Mesodermal cell (in vitro differentiated cells): ENCODE results near the gene FRAS1.
"Not testable (repeated sequence)": the region's sequence is repeated elsewhere in the genome, so short reads cannot be mapped to it uniquely, and the experiment has no call there.

ENCODE experiments used
- H3K27ac ChIP-seq: 2 replicates; pipeline ENCODE4 v1.7.0; 2013; ENCODE audit warnings: mild to moderate bottlenecking, low read depth, low read length, moderate library complexity; ENCODE audit not compliant: severe bottlenecking
- H3K36me3 ChIP-seq: 2 replicates; pipeline ENCODE4 v1.7.1; 2013; ENCODE audit warnings: mild to moderate bottlenecking, low read length, moderate library complexity; ENCODE audit not compliant: control insufficient read depth, insufficient read depth
- H3K4me1 ChIP-seq: one replicate; pipeline ENCODE4 v1.7.1; 2013; ENCODE audit warnings: mild to moderate bottlenecking, low read length; ENCODE audit not compliant: insufficient read depth, control insufficient read depth, poor library complexity, severe bottlenecking
- H3K4me3 ChIP-seq: 2 replicates; pipeline ENCODE4 v1.7.0; 2013; ENCODE audit warnings: low read length, control low read depth, mild to moderate bottlenecking; ENCODE audit not compliant: insufficient read depth, poor library complexity, severe bottlenecking; ENCODE audit errors: extremely low read depth
- H3K9me3 ChIP-seq: 2 replicates; pipeline ENCODE4 v1.7.1; 2013; ENCODE audit warnings: mild to moderate bottlenecking, low read length, moderate library complexity; ENCODE audit not compliant: control insufficient read depth
- WGBS, 2 experiments: methylation state at CpG; one replicate each; pipeline ENCODE4 v1.1.5; 2013; ENCODE audit warnings: missing lambda C conversion rate in 2 of 2; ENCODE audit not compliant: insufficient coverage in 2 of 2; 5-methylcytosine and 5-hydroxymethylcytosine counted together

Gene FRAS1

DNA sequence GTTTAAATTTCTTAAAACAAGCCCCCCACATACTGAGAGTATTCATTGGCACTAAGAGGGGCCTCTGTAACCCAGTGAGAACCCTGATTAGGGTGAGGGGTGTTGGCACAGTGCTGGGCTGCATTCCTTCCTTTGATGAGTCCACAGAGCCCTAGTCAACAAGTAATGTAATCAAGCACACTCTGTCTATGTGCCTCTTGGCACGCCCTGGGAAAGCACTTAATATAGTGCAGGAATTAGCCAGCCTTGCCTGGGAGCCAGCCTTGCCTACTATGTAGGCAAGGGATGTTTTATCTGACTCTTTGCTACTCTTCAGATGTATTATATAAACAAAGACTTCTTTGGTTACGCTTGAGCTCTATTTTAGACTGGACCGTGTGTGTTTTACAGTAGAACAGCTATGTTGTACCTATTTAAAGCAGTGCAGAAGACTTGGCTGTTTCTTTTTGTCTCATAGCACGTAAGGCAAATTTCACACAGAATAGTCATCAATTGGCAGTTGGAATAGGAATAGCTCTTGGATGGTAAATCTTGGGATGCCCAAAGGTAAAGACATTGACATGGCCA is 64.3 kb downstream of the FRAS1 start:
- 92 to 94% methylated on average over 2 of the region's 4 CpGs for WGBS, 2 experiments
- Histone ChIP-seq H3K36me3 (no peaks in the 10 kb centered on the region), H3K9me3 (no peaks in the 10 kb centered on the region), H3K4me3 (no peak overlapping the region), H3K4me1 (no peaks in the 10 kb centered on the region), H3K27ac (no peak overlapping the region)

DNA sequence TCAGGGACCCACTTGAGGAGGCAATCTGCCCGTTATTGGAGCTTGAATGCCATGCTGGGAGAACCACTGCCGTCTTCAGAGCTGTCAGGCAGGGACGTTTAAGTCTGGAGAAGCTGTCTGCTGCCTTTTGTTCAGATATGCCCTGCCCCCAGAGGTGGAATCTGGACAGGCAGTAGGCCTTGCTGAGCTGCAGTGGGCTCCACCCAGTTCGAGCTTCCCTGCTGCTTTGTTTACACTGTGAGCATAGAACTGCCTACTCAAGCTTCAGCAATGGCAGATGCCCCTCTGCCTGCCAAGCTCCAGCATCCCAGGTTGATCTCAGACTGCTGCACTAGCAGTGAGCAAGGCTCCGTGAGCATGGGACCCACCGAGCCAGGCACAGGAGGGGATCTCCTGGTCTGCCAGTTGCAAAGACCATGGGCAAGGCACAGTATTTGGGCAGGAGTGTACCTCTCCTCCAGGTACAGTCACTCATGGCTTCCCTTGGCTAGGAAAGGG is 68.8 kb downstream of the FRAS1 start:
- not testable (repeated sequence) for H3K36me3 ChIP-seq, H3K4me3 ChIP-seq, H3K27ac ChIP-seq, H3K9me3 ChIP-seq, H3K4me1 ChIP-seq
- 58 to 66% methylated on average over 6 of the region's 6 CpGs for WGBS, 2 experiments

DNA sequence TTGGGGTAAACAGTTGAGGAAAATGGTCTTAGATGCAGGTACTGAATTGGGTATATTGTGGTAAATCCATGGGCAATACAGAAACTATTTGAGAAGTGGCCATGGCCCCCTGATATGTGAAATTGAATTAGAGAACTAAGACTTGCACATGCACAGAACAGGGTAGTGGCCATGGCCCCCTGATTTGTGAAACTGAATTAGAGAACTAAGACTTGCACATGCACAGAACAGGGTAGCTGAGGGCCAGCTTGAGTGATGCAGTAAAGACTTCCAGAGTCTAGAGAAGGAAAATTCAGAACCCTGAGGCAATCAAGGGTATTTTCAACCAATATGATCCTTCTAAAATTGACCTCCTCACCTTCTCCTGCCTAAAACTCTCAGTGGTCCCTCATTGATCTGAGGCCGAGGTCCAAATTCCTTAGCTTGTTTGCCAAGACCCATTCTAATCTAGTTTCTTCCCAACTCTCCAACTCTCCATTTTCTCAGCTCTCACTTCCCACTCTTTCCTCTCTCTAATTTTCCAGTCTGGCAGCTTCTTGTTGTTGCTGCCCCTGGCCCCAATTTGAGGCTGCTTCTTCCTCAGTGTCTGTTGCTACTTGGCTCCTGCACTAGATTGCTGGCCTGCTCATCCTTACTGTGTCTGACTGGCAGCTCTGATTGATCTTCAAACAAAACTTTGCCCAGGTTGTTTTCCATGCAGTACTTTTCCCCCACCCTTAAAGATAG is 72.4 kb downstream of the FRAS1 start:
- WGBS, 2 experiments, result 84 to 91% methylated on average over 1 of the region's 1 CpG
- Histone ChIP-seq H3K27ac (no peak overlapping the region), H3K9me3 (no peaks in the 10 kb centered on the region), H3K4me1 (no peaks in the 10 kb centered on the region), H3K36me3 (peaks cover 4% of the 10 kb centered on the region), H3K4me3 (no peak overlapping the region)

DNA sequence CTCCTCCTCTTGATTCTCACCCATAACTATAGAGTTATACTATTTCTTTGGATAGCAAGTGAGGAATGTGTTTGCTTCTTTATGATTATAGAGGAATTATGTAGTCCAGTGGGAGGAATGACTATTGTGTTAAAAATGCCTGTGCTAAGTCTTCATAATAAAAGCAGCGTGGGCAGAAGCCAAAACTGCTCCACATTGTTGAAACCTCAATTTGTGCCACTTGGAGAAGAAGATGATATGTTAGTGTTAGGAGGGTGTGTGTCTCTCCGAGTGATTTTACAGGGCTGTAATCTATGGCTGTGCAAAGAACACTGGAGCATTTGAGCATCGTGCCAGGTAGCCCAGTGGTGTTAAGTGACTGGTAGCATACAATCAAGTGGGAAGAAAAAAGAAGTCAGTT is 74.3 kb downstream of the FRAS1 start:
- Histone ChIP-seq H3K27ac (no peak overlapping the region), H3K36me3 (peaks cover 4% of the 10 kb centered on the region), H3K4me3 (no peak overlapping the region), H3K4me1 (peaks cover 6% of the 10 kb centered on the region), H3K9me3 (no peaks in the 10 kb centered on the region)
- 87 to 89% methylated on average over 2 to 3 of the region's 3 CpGs for WGBS, 2 experiments

DNA sequence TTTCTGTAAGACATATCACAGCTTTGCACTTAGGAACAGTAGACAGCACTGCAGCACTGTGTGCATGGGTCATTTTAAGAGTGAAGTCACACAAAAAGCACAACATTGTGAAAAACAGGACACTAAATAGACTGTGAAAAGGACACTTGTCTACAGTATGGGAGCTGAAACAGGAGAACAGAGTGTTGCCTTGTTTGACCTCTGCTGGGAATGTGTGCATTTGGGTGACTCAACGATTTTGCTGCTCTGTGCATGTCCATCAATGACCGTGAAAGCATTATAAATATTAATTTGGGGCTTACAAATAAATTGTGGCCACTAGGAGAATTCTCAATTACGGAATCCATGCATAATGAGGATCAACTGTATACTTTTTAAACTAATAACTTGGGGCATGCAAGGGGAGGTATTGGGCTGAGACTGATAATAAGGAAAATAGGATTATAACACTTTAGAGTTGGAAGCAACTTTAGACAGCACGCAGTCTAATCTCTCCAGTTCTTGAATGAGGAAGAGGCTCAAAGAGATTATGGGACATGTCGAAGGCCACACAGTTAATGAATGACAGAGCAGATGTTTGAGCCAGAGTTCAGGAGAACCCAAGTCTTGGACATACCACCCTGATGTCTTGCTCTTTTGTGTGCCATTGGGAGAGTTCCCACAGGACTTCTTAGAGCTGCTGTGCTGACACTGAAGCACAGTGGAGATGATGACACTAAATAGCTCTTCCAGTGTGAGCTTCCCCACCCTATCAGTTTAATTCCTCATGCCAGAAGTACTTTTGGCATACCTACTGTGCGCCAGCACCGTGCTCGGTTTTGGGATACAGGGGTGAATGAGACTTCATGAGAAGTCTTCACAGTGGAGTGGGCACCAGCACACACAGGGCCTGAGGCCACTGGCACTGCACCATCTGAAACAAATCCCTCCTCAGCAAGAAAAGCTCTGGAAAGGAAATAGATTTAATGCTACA is 79.3 kb downstream of the FRAS1 start:
- 92 to 98% methylated on average over 3 to 6 of the region's 8 CpGs for WGBS, 2 experiments
- Histone ChIP-seq H3K4me3 (no peak overlapping the region), H3K9me3 (no peaks in the 10 kb centered on the region), H3K4me1 (peaks cover 6% of the 10 kb centered on the region), H3K27ac (no peak overlapping the region), H3K36me3 (no peaks in the 10 kb centered on the region)

DNA sequence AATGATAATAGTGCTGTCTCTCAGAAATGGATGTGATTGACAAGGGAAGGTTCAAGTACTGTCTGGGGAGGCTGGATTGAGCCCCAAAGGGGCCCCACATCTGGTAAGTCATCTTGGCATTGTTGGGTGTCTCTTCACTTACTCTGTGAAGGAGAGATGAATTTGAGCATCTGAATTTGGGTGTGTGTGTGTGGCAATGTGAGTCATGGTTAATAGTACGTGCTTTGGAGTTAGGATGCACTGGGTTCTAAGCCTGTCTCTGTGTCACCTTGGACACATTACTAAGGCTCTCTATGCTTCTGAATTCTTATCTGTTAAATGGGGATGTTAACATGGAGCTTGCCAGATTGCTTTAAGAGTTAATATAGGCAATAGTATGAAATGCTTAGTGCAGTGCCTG is 80.4 kb downstream of the FRAS1 start:
- WGBS, 2 experiments, result 100% methylated on average over 1 of the region's 1 CpG
- H3K9me3 ChIP-seq, result no peaks in the 10 kb centered on the region
- H3K36me3 ChIP-seq, result no peaks in the 10 kb centered on the region
- no peak overlapping the region for H3K4me3 ChIP-seq
- H3K27ac ChIP-seq, result no peak overlapping the region
- H3K4me1 ChIP-seq, result peaks cover 6% of the 10 kb centered on the region

DNA sequence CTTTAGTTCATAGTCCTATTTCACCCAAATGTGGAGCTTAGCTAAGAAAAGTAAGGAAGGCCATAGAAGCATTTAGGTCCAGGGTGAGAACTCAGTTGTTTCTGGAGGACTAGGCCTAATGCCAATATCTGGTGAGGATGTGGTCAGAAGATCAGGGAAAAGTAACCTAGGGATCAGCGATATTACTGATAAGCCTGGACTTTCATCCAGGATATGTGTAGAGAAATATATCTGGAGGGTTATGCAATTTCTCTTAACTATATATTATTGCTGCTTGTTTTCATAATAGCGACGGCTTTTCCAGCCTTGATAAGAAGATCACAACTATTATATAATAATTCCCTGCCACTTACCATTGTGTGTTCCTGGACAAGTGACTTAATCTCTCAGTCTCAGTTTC is 81.1 kb downstream of the FRAS1 start:
- no peak overlapping the region for H3K27ac ChIP-seq
- no CpG with 5 or more reads among the region's 3 CpGs for WGBS, 2 experiments
- peaks cover 6% of the 10 kb centered on the region for H3K4me1 ChIP-seq
- no peak overlapping the region for H3K4me3 ChIP-seq
- no peaks in the 10 kb centered on the region for H3K9me3 ChIP-seq
- H3K36me3 ChIP-seq, result no peaks in the 10 kb centered on the region

DNA sequence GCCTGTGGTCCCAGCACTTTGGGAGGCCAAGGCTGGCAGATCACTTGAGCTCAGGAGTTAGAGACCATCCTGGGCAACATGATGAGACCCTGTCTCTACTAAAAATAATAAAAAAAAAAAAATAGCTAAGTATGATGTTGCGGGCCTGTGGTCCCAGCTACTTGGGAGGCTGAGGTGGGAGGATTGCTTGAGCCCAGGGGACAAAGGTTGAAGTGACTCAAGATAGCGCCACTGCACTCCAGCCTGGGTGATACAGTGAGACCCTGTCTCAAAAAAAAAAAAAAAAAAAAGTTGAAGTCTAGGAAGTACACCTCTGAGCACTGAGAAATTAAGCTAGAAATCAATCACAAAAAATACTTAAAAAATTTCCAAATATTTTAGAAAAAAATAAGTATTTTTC is 86.5 kb downstream of the FRAS1 start:
- WGBS, 2 experiments, result 93 to 94% methylated on average over 2 of the region's 2 CpGs
- Histone ChIP-seq H3K36me3 (no peaks in the 10 kb centered on the region), H3K4me3 (no peak overlapping the region), H3K4me1 (no peaks in the 10 kb centered on the region), H3K9me3 (no peaks in the 10 kb centered on the region), H3K27ac (no peak overlapping the region)

DNA sequence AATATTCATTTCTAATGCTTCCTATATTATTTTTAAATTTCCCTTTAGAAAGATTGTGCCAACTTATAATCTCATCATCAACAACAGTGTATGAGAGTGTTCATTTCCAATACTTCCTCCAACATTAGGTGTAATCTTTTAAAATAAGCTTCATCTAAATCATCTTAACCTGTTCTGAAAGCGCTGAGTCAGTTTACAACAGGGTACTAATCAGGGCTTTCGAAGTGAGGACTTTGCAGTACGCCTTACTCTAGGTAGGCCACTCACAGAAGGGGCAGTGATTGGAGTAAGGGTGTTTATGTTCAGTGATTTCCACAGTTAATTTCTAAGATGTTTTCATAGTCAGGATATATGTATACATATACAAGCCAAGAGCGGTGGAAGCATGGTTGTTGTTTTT is 87.9 kb downstream of the FRAS1 start:
- Histone ChIP-seq H3K27ac (no peak overlapping the region), H3K9me3 (no peaks in the 10 kb centered on the region), H3K4me1 (peaks cover 8% of the 10 kb centered on the region), H3K4me3 (no peak overlapping the region), H3K36me3 (no peaks in the 10 kb centered on the region)
- WGBS, 2 experiments, result 88 to 92% methylated on average over 2 to 3 of the region's 4 CpGs

DNA sequence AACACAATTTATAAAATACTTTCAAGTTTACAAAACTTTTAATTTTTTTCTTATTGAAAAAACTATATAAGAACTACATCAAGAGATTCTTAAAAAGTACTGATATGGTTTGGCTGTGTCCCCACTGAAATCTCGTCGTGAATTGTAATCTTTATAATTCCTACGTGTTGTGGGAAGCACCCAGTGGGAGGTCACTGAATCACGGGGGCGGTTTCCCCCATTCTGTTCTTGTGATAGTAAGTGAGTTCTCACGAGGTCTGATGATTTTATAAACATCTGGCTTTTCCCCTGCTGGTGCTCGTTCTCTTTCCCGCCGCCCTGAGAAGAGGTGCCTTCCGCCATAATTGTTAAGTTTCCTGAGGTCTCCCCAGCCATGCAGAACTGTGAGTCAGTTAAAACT is 88.5 kb downstream of the FRAS1 start:
- Histone ChIP-seq H3K9me3 (no peaks in the 10 kb centered on the region), H3K27ac (no peak overlapping the region), H3K4me1 (peaks cover 13% of the 10 kb centered on the region), H3K36me3 (no peaks in the 10 kb centered on the region), H3K4me3 (no peak overlapping the region)
- WGBS, 2 experiments, result 74 to 96% methylated on average over 4 to 8 of the region's 10 CpGs
